SH-SY5Y (cell line): Measurements from ENCODE around the gene PTCH1.

Source experiments
- GATA2 ChIP-seq: IDR thresholded peaks from 2 replicates; pipeline ENCODE4 v1.6.1; 2011; ENCODE audit warnings: mild to moderate bottlenecking, low read depth, low read length
- GATA3 ChIP-seq: IDR thresholded peaks from 2 replicates; pipeline ENCODE4 v1.6.1; 2011; ENCODE audit warnings: low read depth, mild to moderate bottlenecking, low read length, moderate library complexity

DNA sequence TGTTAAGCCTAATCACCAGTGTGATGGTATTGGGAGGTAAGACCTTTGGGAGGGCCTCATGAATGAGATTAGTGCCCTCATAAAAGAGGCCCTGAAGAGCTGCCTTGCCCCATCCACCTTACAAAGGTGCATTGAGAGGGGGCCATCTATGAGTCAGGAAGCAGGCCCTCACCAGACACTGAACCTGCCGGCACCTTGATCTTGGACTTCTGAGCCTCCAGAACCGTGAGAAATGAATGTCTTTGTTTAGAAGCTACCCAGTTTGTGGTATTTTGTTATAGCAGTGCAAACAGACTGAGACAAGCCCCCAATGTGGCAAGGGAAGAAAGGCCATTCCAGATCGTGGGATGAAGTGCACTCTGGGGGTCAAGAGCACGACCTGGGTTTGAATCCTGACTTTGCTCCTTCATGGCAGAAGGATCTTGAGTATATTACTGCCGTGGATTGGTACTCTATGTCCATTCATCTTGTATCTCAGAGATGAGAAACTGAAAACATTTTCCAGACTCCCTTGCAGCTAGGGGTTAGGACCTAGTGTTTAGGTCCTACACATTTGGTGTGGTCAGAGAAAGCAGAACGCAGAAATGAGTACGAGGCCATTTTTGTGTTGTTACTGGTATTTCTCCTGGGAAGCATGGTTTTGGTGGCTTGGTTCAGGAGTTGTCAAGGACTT is 86.7 kb downstream of the PTCH1 start:
- no peak for TF ChIP-seq GATA2
- TF ChIP-seq GATA3: no peak
